Astrocyte of the cerebellum (primary cell): ENCODE measurements around the gene STX10.
A peak's percentile ranks its signal among the peaks of the same experiment; 100 is the strongest.

Source experiments
- DNase-seq: peaks from one replicate; pipeline ENCODE4 v3.0.0-alpha.2; 2011; ENCODE audit warnings: low read depth
- H3K4me3 ChIP-seq: 2 replicates; pipeline ENCODE4 v1.5.1; 2011; ENCODE audit warnings: mild to moderate bottlenecking, low read depth, low read length, moderate library complexity
- in situ Hi-C: cut with HindIII; loops from 2 replicates; pipeline ENCODE4 v1.10.0; 2017; ENCODE audit warnings: low sequenced_read_pairs
- TF ChIP-seq, protein P1 (sequence below): IDR thresholded peaks from 2 replicates; pipeline ENCODE4 v1.5.1; 2012; ENCODE audit warnings: low read length, low read depth, moderate library complexity, mild to moderate bottlenecking; ENCODE audit errors: missing control alignments

Gene STX10

GRCh38 chr19:13104360-13104847, 45.8 kb downstream of the STX10 start:
- H3K4me3 ChIP-seq, result no peak overlapping the region
- in situ Hi-C loops, result no loop called here
- TF ChIP-seq, protein P1, sequence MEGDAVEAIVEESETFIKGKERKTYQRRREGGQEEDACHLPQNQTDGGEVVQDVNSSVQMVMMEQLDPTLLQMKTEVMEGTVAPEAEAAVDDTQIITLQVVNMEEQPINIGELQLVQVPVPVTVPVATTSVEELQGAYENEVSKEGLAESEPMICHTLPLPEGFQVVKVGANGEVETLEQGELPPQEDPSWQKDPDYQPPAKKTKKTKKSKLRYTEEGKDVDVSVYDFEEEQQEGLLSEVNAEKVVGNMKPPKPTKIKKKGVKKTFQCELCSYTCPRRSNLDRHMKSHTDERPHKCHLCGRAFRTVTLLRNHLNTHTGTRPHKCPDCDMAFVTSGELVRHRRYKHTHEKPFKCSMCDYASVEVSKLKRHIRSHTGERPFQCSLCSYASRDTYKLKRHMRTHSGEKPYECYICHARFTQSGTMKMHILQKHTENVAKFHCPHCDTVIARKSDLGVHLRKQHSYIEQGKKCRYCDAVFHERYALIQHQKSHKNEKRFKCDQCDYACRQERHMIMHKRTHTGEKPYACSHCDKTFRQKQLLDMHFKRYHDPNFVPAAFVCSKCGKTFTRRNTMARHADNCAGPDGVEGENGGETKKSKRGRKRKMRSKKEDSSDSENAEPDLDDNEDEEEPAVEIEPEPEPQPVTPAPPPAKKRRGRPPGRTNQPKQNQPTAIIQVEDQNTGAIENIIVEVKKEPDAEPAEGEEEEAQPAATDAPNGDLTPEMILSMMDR, result peak; percentile 85
- no peak for DNase-seq

DNA sequence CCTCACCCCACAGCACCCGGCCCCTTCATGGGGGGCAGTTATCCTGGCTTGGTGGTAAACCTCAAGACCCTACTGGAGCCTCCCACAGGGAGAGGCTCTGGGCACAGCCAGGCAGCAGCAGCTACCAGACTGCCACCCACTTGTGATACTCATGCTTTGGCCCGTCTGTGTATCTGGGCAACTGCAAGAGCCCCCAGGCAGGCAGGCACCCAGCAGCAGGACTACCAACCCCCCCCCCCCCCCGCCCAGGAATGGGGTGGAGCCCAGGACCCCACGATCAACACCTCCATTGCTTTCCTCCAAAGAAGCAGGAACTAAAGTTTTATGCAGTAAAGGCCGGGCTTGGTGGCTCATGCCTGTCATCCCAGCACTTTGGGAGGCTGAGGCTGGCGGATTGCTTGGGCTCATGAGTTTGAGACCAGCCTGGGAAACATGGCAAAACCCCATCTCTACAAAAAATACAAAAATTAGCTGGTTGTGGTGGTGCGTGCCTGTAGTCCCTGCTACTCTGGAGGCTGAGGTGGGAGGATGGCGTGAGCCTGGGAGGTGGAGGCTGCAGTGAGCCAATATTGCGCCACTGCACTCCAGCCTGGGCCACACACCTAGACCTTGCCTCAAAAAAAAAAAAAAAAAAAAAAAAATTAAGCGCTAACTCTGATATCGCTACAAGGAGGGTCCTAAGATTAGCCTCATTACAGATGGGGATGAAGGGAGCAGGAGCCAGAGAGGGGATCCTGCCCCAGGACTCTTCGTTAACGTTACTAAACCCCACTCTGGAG, 46.4 kb downstream of the STX10 start:
- no peak overlapping the region for H3K4me3 ChIP-seq
- DNase-seq, result no peak
- in situ Hi-C loops, result no loop called here
- TF ChIP-seq, protein P1, result no peak

GRCh38 chr19:13102666-13103580, 47.3 kb downstream of the STX10 start, which contains the start of gene LYL1:
Gene LYL1 (minus strand): TSS chr19:13102858. CDS start chr19:13101171, 1,687 bp downstream.
- TF ChIP-seq, protein P1, result no peak
- DNase-seq, result no peak
- H3K4me3 ChIP-seq, result no peak within 1 kb of the TSS
- in situ Hi-C loops, result no loop called here

DNA sequence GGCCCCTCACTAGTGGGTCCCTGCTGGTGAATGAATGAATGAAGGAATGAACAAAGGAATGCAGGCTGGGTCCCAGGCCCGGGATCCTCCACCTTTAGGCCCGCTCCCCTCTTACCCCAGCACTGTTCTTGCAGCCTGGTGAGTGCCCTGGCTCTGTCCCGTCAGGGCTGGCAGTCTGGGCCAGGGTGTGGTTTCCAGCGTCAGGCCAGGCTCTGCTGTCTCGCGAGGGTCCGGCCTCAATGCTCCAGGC, 47.8 kb downstream of the STX10 start:
- TF ChIP-seq, protein P1, result no peak
- in situ Hi-C loops, result no loop called here
- DNase-seq, result no peak
- no peak overlapping the region for H3K4me3 ChIP-seq

DNA sequence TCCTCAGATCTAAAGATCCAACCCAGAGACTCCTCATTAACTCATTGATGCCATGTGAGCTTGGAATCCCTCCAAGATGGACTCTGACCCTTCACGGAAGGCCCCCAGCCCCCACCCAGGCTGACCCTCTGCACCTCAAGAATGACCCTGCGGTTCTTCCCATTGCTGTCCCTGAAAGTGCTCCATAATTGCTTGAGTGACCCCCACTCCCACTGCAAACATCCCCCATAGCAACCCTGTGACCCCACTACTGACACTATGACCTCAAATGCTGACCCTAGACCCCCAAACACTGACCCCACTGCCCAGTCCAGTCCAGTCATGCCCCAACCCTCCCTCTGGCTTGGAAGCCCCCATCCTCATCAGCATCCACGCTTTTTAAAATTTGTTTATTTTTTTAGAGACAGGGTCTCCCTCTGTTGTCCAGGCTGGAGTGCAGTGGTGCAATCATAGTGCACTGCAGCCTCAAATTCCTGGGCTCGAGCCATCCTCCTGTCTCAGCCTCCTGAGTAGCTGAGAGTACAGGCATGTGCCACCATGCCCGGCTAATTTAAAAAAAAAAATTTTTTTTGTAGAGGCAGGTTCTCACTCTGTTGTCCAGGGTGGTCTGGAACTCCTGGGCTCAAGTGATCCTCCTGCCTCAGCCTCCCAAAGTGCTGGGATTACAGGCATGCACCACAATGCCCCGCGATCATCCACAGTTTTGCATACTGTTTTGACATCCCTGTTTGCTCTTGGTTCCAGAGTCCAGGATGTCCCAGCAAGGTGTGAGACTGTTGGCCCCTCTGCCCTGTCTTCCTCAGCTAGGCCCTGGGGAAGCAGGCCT, 48.4 kb downstream of the STX10 start:
- TF ChIP-seq, protein P1, result no peak
- in situ Hi-C loops, result no loop called here
- DNase-seq, result no peak
- H3K4me3 ChIP-seq, result no peak overlapping the region
